Stomach (tissue), 4 donors: ENCODE results near the gene C2orf68.

ENCODE experiments used
- CTCF ChIP-seq, 7 experiments: fragments of 450-650 bp in 4 of 7; fragments of 200-600 bp in 3 of 7; sonication (generic) in 3 of 7; IDR thresholded peaks; one replicate each; pipeline ENCODE4 v1.5.1; 2016 to 2019; ENCODE audit warnings: antibody characterized with exemption in 7 of 7, control low read depth in 2 of 7, mild to moderate bottlenecking in 1 of 7
- EP300 ChIP-seq: sonication (generic); formaldehyde crosslinking; IDR thresholded peaks from one replicate; pipeline ENCODE4 v1.6.1; 2017; ENCODE audit warnings: antibody characterized with exemption
- POLR2AphosphoS5 ChIP-seq, 3 donors: sonication (generic); formaldehyde crosslinking; IDR thresholded peaks; one replicate each; pipeline ENCODE4 v1.6.1; 2016; ENCODE audit warnings: antibody characterized with exemption in 3 of 3

GRCh38 chr2:85560812-85561279 is 51.0 kb downstream of the C2orf68 start:
- no peak for TF ChIP-seq EP300
- TF ChIP-seq CTCF (IDR thresholded peaks at IDR 0.05): no peak
- TF ChIP-seq POLR2AphosphoS5 (IDR thresholded peaks at IDR 0.05): no peak
